GM21381 (cell line): ENCODE data around the gene MAPKAPK3.

Source experiments
- ATAC-seq: cut with Tn5 transposase; IDR thresholded peaks from one replicate; pipeline ENCODE4 v1.9.1; 2021; ENCODE audit warnings: mild to moderate bottlenecking, moderate library complexity; ENCODE audit not compliant: unreplicated experiment

MAPKAPK3 gene

GRCh38 chr3:50607271-50608091 lies 9.5 kb upstream of the MAPKAPK3 start:
- ATAC-seq, result no peak

DNA sequence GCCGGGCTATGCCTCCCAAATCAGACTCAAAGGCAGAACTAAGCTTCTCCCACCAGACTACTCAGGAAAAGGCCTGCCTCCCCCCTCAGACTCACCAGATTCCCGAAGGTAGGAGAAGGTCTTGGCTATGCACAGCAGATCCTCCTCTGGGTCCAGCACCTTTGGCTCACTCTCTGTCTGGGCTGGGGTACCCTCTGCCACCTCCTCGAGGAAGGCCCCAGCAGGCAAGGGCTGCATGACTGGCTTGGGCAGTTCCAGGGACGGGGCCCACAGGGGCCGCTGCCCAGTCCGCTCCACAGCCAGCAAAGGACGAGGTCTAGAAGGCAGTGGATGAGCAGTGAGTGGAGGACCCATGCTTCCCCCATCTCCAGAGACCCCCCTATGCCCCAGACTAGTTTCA lies 8.7 kb upstream of the MAPKAPK3 start:
- no peak for ATAC-seq

DNA sequence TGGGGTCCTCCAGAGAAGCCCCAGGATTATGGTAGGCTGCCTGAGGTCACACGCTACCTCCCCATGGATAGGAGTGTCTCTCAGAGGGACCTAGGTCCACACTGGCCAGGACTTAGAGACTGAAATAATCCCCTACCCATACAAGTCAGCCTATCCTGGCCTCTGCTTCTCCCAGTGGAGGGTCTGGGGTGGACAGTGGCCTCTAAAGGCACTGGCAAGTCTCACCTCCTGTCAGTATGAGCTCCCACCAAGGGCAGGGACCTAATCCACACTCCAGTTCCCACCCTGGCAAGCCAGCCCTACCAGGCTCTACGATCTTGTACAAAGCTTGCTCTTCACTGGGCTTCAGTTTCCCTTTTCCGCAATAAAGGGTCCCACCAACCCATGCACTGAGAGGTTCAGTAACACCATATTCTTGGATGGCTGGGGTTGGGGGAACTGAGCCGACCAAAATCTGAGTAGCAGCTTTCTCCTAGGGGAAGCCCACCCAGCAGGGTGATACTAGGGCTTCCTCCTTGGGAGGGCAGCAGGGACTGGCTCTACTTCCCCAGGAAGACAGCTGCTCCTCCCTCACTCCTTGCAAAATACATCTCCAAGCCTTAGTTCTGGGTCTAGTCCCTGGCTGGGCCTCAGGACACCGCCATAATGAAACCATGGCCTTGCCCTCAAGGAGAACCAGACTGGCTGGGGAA lies 7.7 kb upstream of the MAPKAPK3 start:
- no peak for ATAC-seq

DNA sequence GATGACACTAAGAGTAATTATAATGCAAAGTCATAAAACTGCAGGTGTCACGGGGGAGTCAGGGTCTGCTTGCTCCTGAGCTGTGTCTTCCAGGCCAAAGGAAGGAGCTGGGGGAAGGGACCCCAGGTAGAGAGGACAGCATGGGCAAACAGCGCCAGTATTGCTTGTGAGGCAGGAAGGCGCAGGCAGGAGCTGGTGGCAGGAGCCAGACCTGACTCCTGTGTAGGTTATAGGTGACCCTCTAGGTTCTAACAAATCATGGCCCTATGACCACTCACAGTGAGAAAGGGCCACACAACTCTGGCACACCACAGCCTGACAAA lies 7.2 kb upstream of the MAPKAPK3 start:
- no peak for ATAC-seq

- no peak for ATAC-seq
Observed at GRCh38 chr3:50610181-50610971, 6.6 kb upstream of the MAPKAPK3 start.

DNA sequence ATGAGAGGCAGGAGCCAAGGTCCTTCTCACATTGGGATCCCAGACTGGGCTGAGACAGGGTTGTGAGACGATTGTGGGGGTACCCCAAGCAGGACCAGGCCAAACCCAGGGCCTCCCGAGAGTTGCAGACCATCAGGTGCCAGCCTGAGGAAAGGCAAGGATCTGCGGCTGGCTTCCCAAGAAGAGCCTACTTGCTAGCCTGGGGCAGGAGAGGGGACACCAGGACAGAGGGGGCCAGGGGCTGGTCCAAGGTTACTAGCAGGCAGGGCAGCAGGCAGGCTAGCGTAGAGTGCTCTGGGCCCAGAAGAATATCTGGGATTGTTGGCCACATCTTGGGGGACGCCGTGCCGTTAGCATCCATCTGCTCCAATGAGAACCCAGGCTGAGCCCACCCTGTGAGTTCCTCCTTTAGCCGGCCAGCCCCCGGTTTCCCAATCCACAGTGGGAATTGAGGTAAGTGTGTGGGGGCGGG lies 5.9 kb upstream of the MAPKAPK3 start:
- no peak for ATAC-seq

DNA sequence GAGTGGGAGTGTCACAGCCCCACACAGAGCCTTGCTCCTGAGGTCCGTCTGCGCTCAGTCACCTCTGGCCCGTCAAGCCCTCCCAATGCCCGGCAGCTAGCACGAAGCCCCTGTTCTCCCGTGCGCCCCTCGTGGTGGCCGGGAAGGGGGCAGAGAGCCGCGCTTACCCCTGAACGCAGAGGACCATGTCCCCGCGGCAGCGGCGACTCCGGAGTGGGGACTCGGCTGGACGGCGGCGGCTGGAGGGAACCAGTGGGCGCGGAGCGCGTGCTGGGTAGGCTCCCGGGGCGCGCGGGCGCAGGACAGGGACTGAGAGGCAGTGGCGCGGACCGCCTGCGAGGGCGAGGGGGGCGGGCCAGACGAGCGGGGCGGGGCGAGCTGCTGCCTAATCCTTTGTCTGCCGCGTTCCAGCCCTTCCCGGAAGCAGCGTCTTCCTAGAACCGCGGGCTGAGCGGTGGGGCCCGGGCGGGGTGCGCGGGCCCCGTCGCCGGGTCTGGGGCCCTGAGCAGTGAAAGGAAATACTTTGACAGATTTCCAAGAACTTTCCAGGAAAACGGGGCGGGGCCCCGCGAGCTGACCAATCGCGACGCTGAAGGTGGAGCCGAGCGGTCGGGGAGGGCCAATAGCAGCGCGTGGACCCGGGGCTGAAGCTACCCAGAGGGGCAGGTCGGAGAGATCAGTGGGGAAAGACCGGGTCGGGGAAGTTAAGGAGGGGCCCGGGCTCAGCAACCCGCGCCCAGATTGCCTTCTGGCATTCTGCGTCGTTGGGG lies 5.3 kb upstream of the MAPKAPK3 start, which contains the start of gene CISH:
Gene CISH, minus strand, starts transcription at position 311 of the 770 bp plus-strand sequence. Its CDS starts 124 bp downstream, at position 187.
- peak; percentile 66 for ATAC-seq

DNA sequence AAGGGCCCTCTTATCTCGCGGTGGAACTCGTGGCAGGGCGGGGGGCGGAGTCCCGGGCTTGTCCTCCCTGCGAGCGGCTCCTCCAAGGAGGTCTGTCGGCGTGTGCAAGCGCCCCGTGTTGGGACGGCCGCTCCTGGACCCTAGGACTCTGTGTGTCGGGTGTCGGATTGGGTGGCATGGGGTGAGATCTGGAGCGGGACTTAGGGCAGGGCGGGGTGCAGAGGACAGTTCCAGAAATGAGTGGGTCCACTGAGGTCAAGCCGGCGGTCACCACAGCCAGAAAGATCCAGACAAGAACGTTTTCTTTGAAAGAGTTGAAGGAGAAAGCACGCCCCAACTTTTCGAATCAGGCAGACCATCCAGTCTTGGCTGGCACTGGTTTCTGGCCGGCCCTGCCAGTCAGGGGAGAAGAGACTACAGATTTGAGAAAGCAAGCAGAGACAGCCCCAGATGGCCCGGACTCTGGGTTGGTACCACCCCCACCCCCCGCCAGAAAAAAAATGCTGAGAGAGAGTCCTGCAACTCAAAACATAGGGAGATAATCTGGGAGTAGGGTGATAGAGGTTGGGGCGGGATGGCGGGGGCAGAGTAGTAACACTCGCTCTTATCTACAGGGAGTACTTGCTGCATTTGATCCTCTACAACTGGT lies 4.6 kb upstream of the MAPKAPK3 start:
- no peak for ATAC-seq

GRCh38 chr3:50612970-50613846 lies 3.7 kb upstream of the MAPKAPK3 start:
- ATAC-seq, result no peak

DNA sequence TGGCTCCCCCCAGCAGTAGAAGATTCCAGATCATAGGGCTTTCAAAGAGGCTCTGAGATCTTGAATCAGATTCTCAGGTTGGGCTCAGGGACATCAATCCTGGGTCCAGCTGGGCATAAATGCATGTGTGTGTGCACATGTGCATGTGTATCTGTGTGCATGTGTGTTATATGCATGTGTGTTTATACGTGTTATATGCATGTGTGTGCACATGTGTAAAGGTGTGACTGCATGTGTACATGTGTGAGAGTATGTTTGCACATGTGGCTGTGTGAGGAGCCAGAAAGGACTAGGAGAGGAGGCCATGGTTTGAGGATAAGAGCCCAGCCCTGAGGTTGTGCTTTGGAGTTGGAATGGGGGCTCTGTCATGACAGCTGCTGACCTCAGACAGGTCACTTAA lies 1.8 kb upstream of the MAPKAPK3 start:
- no peak for ATAC-seq

- ATAC-seq, result peak; percentile 37
Observed at GRCh38 chr3:50616003-50616769, 765 bp upstream of the MAPKAPK3 start.

- peak; percentile 55 for ATAC-seq
Observed at GRCh38 chr3:50616770-50617095, 218 bp upstream of the MAPKAPK3 start.

DNA sequence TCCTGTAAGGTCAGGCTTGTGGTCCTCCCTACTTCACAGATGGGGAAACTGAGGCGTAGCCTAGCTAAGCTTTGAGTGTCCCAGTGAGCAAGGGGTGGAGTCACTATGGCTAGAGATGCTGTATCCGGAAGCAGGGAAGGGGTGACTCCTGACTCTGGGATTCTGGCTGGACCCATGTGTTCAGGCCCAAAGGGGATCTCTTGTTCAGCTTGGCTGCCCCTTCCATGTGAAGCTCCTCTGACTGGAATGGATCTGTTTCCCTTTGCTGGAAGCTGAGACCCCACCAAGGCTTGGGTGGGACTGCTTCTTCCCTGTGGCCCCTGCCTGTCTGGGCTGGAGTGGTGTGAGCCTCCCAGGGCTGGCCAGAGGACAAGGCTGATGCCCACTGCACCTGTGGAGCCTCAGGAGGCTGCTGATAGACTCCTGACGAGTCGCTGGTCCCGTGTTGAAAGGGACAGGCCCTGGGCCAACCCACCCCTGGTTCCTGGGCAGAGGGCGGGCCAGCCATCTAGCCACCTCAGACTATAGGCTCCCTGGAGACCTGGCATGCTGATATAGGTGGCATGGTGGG lies 1.0 kb downstream of the MAPKAPK3 start:
- no peak for ATAC-seq

DNA sequence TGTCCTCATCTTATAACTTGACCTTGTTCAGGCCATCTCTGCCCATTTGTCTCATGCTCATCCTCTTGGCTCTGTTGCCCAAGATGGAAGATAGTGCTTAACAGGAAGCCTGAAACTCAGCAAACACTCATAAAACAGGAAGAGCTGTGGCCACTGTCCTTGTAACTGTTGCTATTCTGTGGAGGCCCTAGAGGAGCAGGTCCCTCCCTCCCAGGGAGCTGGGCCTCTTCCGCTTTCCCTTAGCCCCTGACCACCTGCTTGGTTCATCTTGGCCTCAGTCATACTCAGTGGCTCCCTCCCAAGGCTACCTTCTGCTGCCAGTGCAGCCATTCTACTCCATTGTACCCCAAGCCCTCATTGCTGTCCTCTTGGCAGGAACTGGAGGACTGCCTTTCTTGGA lies 3.5 kb downstream of the MAPKAPK3 start:
- ATAC-seq, result no peak

- ATAC-seq, result no peak
Observed at GRCh38 chr3:50620820-50621219, 3.9 kb downstream of the MAPKAPK3 start.

DNA sequence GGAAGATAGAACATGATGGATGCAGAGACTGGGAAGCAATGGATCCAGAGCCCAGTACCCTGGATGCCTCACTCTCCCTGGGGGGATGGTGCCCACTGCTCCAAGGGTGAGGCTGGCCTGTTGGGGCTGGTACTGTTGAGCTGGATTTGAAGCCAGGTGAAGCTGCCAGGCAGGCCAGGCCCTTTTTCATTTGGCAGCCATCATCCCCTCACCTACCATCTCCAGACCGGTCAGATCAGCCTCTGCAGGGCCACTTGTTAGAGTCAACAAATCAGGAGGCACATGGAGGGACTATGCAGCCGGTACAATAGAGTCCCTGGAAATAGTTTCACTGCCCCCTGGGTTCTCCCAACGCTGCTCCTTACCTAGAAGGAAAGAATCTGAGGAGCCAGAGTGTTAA lies 5.9 kb downstream of the MAPKAPK3 start:
- no peak for ATAC-seq

GRCh38 chr3:50623840-50624474 lies 7.0 kb downstream of the MAPKAPK3 start:
- peak; percentile 43 for ATAC-seq

- no peak for ATAC-seq
Observed at GRCh38 chr3:50624634-50625033, 7.7 kb downstream of the MAPKAPK3 start.
